Esophagus muscularis mucosa (tissue), 4 donors: ENCODE measurements around the gene OTOG. TPM values are rescaled to one million over a fixed set of nuclear protein-coding genes. Genes with fewer than 3 reads are reported as not detected.

Source experiments
- DNase-seq: peaks from one replicate; pipeline ENCODE4 v3.0.0-alpha.2; 2017; ENCODE audit errors: extremely low spot score
- H3K27ac ChIP-seq, 4 donors: fragments of 200-600 bp; sonication (generic); replicated peaks in 1 of 4; 1 replicate in 3 of 4; 2 replicates in 1 of 4; pipeline ENCODE4 v1.5.1; 2016 to 2019; ENCODE audit warnings: mild to moderate bottlenecking in 1 of 4
- H3K27me3 ChIP-seq, 4 donors: fragments of 200-600 bp; sonication (generic); one replicate each; pipeline versions ENCODE4 v1.5.1 to v1.6.0; 2016 to 2019
- H3K36me3 ChIP-seq, 4 donors: fragments of 200-600 bp; sonication (generic); one replicate each; pipeline ENCODE4 v1.5.1; 2016 to 2019
- H3K4me1 ChIP-seq, 4 donors: fragments of 200-600 bp; sonication (generic); one replicate each; pipeline ENCODE4 v1.5.1; 2016 to 2019
- H3K4me3 ChIP-seq, 4 donors: fragments of 200-600 bp; sonication (generic); 1 replicate in 2 of 4; 2 replicates in 2 of 4; pipeline ENCODE4 v1.5.1; 2016 to 2019; ENCODE audit warnings: mild to moderate bottlenecking in 4 of 4, moderate library complexity in 1 of 4
- H3K9me3 ChIP-seq, 4 donors: fragments of 200-600 bp; sonication (generic); 1 replicate in 3 of 4; 2 replicates in 1 of 4; pipeline ENCODE4 v1.5.1; 2016 to 2019
- CTCF ChIP-seq, 3 experiments: fragments of 200-600 bp in 2 of 3; fragments of 450-650 bp in 1 of 3; sonication (generic) in 2 of 3; IDR thresholded peaks; one replicate each; pipeline ENCODE4 v1.5.1; 2017 to 2019; ENCODE audit warnings: antibody characterized with exemption in 3 of 3, mild to moderate bottlenecking in 2 of 3, moderate library complexity in 1 of 3
- EP300 ChIP-seq: sonication (generic); formaldehyde crosslinking; IDR thresholded peaks from one replicate; pipeline ENCODE4 v1.6.1; 2017; ENCODE audit warnings: antibody characterized with exemption
- POLR2A ChIP-seq: fragments of 450-650 bp; IDR thresholded peaks from one replicate; pipeline ENCODE4 v1.6.1; 2017; ENCODE audit warnings: antibody characterized with exemption, moderate library complexity, mild to moderate bottlenecking, low read depth
- POLR2AphosphoS5 ChIP-seq, 2 donors: sonication (generic); formaldehyde crosslinking; IDR thresholded peaks; one replicate each; pipeline ENCODE4 v1.6.1; 2017; ENCODE audit warnings: antibody characterized with exemption in 2 of 2
- WGBS: methylation state at CpG from one replicate; pipeline ENCODE4 v1.1.5; 2018; 5-methylcytosine and 5-hydroxymethylcytosine counted together
- intact Hi-C: fragments of 100-400 bp; cut with DNase I; formaldehyde crosslinking; loops from one replicate; pipeline ENCODE4 v1.15.1; 2023
- total RNA-seq, 4 donors: library from RNA; depleted of rRNA; stranded (reverse); fragments of >200 nt; gene quantifications; one replicate each; pipeline versions ENCODE4 v1.1.0 to v1.2.1, GENCODE V29; 2016

Gene OTOG
- total RNA-seq, 4 donors from 2014 or later: not detected

GRCh38 chr11:17516551-17517150 lies 30.4 kb upstream of the OTOG start:
- DNase-seq: no peak
- Histone ChIP-seq H3K9me3 (no peaks in the 10 kb centered on the region), H3K27me3 (peaks cover 0 to 4% (median 0%) of the 10 kb centered on the region in 4 donors), H3K36me3 (no peaks in the 10 kb centered on the region), H3K27ac (no peak overlapping the region), H3K4me1 (no peaks in the 10 kb centered on the region), H3K4me3 (no peak overlapping the region)
- no peak for TF ChIP-seq EP300
- WGBS: 97% methylated on average over 7 of the region's 7 CpGs
- intact Hi-C loops: no loop called here

- Histone ChIP-seq H3K36me3 (no peaks in the 10 kb centered on the region), H3K4me3 (no peak overlapping the region), H3K27me3 (peaks cover 0 to 4% (median 0%) of the 10 kb centered on the region in 4 donors), H3K9me3 (no peaks in the 10 kb centered on the region), H3K4me1 (no peaks in the 10 kb centered on the region), H3K27ac (no peak overlapping the region)
- DNase-seq: no peak
- TF ChIP-seq POLR2AphosphoS5 (IDR thresholded peaks at IDR 0.05): no peak
- TF ChIP-seq EP300: no peak
- TF ChIP-seq POLR2A: no peak
- no peak for TF ChIP-seq CTCF (IDR thresholded peaks at IDR 0.05)
- intact Hi-C loops: no loop called here
- 100% methylated on average over 4 of the region's 10 CpGs for WGBS
Measured at GRCh38 chr11:17517186-17517585, 29.9 kb upstream of the OTOG start.

GRCh38 chr11:17518366-17518765 lies 28.7 kb upstream of the OTOG start:
- Histone ChIP-seq H3K4me1 (no peaks in the 10 kb centered on the region), H3K27ac (no peak overlapping the region), H3K27me3 (peaks cover 0 to 4% (median 0%) of the 10 kb centered on the region in 4 donors), H3K4me3 (no peak overlapping the region), H3K36me3 (no peaks in the 10 kb centered on the region), H3K9me3 (no peaks in the 10 kb centered on the region)
- intact Hi-C loops: no loop called here
- TF ChIP-seq POLR2AphosphoS5 (IDR thresholded peaks at IDR 0.05): no peak
- no peak for TF ChIP-seq CTCF (IDR thresholded peaks at IDR 0.05)
- TF ChIP-seq POLR2A: no peak
- no peak for TF ChIP-seq EP300
- 81% methylated on average over 2 of the region's 2 CpGs for WGBS
- DNase-seq: no peak

- H3K27ac ChIP-seq: no peak overlapping the region
- WGBS: 62% methylated on average over 7 of the region's 7 CpGs
- no peaks in the 10 kb centered on the region for H3K9me3 ChIP-seq
- no peaks in the 10 kb centered on the region for H3K36me3 ChIP-seq
- no peak overlapping the region for H3K4me3 ChIP-seq
- H3K4me1 ChIP-seq: no peaks in the 10 kb centered on the region
- DNase-seq: no peak
- no peak for TF ChIP-seq POLR2A
- no peak for TF ChIP-seq EP300
- TF ChIP-seq CTCF (IDR thresholded peaks at IDR 0.05): no peak
- TF ChIP-seq POLR2AphosphoS5 (IDR thresholded peaks at IDR 0.05): no peak
- peaks cover 0 to 4% (median 0%) of the 10 kb centered on the region in 4 donors for H3K27me3 ChIP-seq
- intact Hi-C loops: no loop called here
Measured at GRCh38 chr11:17519061-17519885, 27.8 kb upstream of the OTOG start.

- intact Hi-C loops: no loop called here
- H3K4me3 ChIP-seq: no peak overlapping the region
- TF ChIP-seq POLR2AphosphoS5 (IDR thresholded peaks at IDR 0.05): no peak
- no peak for TF ChIP-seq POLR2A
- no peak for TF ChIP-seq CTCF (IDR thresholded peaks at IDR 0.05)
- no peaks in the 10 kb centered on the region for H3K9me3 ChIP-seq
- 89% methylated on average over 11 of the region's 11 CpGs for WGBS
- H3K27me3 ChIP-seq: peaks cover 0 to 4% (median 0%) of the 10 kb centered on the region in 4 donors
- H3K4me1 ChIP-seq: no peaks in the 10 kb centered on the region
- no peak overlapping the region for H3K27ac ChIP-seq
- no peak for DNase-seq
- H3K36me3 ChIP-seq: no peaks in the 10 kb centered on the region
Measured at GRCh38 chr11:17521106-17521900, 25.8 kb upstream of the OTOG start.
